ENCODE measurements around the gene CERK.

DNA sequence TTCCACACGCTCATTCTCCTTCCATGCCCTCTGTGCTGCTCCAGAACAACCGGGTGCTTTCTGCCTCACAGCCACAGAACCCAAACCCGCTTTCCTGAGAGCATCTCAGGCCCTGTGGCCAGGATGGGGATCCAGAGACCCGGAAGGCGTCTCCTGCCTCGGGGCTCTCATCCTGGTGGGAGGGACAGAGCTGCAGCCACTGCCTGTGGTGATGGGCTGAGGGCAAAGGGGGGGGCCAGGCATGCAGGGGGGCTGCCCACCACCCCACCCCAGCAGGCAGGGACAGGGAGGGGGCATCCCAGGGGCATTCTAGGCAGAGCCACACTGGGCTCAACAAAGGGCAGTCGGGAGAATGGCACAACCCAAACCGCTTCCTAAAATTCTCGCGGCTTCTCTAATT lies 41.4 kb downstream of the CERK start:
- TF ChIP-seq EZH2 (IDR thresholded peaks at IDR 0.05) = no peak
- TF ChIP-seq FOXP2 (optimal IDR thresholded peaks at IDR 0.05; ENCODE audit: control extremely low read depth, extremely low read length, insufficient read depth) = no peak

All from SK-N-MC (cell line).